Activated CD4-positive, alpha-beta T cell treated with anti-CD3 and anti-CD28 coated beads, Interleukin-2, amount 50 U/mL, for 16 hours (primary cell): Measurements from ENCODE around the gene NHLRC2.

Experiments used
- DNase-seq: peaks from one replicate; pipeline ENCODE4 v3.0.0-alpha.2; 2020

Gene NHLRC2

DNA sequence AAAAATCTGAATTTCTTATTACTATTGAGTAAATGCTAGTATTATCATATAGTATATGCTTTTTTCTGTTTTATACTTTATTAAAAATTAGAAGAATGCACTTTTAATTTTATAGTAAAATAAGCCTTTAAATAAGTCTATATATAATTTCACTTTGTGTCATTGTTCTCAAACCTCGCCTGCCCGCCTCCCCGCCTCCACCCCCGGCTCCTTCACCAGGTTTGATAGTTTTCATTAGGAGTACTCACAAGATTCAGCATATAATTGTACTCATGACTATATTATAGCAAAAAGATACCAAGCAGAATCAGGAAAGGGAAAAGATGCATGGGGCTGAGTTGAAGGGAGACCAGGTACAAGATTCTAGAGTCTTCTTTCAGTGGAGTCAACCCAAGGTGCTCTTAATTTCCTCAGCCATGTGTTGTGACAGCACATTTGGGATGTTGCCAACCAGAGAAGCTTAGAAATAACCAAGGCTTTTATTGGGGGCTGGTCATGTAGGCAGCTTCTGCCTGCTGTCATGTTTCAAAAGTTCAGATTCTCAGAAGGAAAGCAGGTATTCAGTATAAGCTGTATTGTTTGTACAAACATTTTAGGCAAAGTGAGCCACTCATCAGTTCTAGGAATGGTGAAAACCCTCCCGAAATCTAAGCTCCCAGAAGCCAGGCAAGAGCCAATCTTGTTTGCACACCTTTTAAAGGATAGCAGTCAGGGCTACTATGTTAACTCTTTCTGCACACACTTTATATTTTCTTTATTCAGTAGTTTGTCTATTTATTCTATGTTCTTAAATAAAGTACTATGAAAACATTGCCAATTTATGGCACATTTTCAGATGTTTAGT lies 12.3 kb downstream of the NHLRC2 start:
- no peak for DNase-seq

DNA sequence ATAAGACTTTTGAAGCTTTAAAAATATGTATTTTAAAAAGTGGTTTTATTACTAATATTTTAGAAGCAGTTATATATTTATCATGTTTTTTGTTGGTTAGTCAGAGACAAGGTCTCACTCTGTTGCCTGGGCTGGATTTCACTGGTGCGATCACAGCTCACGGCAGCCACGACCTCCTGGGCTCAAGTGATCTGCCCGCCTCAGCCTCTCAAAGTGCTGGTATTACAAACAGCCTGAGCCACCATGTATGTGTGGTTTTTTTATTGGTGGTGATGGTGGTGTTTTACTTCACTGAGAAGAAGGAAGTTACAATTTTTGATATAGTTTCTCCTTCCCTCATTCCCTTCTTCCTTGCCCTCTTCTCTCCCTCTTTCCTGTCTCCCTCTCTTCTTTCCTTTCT lies 13.4 kb downstream of the NHLRC2 start:
- no peak for DNase-seq

DNA sequence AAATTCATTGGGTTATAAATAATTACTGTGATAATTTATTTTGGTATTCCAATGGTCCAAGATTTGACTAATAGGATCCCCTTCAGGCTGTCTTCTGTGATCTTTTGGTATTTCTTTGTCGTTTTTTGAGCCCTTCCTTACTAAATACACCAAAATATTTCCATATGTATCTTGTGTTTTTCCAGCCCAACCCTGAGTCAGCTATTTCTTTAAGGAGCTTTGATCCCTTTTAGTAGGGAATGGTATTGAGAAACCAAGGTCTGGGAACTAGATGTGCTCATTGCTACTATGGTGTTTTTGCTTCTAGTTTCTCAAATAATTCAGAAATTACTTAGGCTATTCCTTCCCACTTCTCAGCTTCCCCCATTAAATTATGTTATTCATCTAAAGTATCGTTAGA lies 15.3 kb downstream of the NHLRC2 start:
- DNase-seq: no peak

DNA sequence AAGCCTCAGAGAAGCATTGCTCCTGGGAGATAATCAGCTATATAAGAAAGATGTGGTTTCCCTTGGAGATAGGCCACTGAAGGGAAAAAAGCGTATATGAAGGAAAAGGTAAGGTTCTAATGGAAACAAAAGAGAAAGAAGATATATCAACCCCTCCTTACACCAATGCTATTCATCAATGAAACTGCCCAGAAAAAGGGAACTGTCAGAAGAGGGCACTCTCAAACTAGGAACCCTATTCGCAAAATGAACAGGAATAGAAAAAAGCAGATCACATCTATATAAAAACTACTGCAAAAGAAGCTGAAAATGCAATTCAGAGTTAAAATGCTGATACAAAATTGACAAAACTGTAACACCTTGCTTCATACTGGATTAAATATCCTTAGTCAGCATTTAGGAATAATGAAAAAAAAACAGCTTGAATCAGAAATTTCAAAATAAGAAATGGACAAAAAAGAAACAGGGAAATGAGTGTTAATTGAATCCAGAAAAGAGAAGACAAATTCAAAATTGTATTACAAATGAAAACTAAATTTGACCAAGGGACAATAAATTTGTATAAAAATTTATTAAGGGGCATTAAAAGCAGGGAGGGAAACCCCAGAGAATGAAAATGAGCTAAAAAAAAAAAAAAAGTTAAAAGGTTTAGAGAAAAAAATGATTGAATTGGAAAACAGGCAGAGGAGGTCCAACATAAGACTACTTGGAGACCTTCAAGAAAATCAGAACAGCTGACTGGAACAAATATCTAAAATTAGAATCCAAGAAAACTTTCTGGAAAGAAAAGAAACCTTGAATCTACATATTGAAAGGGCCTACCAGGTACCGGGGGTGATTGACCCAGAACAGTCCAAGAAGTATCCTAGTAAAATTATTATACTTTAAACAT lies 17.9 kb downstream of the NHLRC2 start:
- DNase-seq: no peak

DNA sequence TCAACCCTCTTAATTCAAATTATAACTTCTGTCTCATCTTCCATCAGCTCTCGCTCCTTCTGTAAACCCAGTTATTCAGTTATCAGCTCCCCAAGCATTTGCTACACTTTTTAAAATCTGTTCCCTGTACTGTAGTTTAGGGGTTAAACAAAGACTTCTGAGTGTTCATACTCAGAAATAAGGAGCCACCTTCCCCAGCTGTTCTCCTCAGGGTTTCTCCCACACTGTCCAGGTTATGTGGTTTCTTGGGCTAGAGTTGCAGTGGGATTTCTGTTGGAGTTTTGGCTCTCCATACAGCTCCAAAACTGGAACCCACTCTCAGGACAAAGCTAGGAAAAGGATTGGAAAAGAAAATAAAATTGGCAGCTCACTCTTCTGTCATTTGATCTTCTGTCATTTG lies 20.8 kb downstream of the NHLRC2 start:
- no peak for DNase-seq

DNA sequence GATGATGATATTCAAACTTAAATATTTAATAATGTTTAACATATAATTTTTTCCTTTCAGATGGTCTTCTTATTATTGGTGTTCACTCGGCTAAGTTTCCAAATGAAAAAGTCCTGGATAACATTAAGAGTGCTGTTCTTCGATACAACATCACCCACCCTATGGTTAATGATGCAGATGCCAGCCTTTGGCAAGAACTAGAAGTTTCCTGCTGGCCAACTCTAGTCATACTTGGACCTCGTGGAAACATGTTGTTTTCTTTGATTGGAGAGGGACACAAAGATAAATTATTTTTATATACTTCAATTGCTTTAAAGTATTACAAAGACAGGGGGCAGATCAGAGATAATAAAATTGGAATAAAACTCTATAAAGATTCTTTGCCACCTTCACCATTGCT lies 22.0 kb downstream of the NHLRC2 start:
- DNase-seq: no peak

DNA sequence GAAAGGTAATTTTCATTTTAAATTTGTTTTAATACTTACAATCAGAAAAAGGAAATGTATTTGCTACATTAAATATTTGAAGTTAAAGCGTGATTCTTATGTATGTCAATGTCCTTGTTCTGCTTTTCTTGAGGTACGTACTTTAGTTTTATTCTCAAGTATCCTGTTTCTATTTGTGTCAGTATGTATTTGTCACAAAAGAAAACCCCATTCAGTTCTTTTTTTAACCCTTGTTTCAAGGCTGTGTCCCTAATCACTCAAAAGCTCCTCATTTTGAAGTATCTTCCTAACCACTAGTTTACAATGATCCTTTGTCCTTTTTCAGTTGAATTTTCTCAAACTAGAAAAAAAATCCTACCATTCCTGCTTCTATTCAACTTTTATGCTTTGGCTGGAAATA lies 25.2 kb downstream of the NHLRC2 start:
- no peak for DNase-seq

DNA sequence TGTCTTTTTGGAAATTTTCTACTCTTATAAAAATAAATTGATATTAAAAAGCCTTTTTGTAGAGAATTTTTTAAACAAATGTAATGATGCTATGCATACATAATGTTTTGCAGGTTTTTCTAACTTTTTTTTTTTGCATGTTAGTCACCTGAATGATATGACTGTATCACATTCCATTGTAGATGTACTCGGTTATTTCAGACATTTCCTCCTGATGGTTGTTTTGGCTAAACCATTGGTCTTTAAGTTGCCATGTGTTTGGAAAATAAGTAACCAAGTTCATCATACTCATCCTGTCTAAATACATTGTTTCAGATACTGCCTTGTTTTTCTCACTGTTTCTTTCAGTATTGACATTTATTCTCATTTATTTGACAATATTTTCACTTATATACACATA lies 25.8 kb downstream of the NHLRC2 start:
- DNase-seq: no peak

DNA sequence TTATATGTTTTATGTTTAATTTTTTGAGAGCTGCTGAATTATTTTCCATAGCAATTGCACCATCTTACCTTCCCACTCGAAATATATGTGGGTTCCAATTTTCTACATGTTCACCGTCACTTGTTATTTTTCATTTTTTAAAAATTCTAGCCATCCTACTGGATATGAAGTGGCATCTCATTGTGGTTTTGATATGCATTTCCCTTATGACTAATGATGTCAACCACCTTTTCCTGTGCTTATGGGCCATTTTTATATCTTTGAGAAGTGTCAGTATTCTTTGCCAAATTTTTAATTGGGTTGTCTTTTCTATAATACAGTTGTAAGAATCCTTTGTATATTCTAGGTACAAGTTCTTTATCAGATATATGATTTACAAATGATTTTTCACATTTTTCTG lies 27.8 kb downstream of the NHLRC2 start:
- DNase-seq: peak; percentile 17

DNA sequence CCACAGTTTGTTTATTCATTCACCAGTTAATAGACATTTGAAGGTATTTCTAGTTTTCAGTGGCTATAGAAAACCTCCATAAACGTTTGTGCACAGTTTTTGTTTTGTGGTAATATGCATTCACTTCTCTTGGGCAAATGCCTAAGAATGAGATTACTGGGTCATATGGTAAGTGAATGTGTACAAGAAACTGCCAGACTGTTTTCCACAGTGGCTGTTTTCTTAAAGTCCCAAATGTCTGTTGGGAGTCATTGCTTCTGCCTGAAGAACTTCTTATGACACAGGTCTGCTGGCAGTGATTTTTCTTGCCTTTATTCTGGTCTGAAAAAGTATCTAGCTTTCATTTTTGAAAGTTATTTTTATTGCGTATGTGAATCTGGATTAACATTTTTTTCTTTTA lies 35.5 kb downstream of the NHLRC2 start:
- DNase-seq: no peak

DNA sequence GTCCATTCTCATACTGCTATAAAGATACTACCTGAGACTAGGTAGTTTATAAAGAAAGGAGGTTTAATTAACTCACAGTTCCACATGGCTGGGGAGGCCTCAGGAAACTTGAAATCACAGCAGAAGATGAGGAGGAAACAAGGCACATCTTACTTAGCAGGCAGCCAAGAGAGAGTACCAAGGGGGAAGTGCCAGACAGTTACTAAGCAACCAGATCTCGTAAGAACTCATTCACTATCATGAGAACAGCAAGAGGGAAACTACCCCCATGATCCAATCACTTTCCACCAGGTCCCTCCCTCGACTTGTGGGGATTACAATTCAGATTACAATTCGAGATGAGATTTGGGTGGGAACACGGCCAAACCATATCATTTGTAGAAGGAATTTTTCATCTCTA lies 36.3 kb downstream of the NHLRC2 start:
- no peak for DNase-seq

DNA sequence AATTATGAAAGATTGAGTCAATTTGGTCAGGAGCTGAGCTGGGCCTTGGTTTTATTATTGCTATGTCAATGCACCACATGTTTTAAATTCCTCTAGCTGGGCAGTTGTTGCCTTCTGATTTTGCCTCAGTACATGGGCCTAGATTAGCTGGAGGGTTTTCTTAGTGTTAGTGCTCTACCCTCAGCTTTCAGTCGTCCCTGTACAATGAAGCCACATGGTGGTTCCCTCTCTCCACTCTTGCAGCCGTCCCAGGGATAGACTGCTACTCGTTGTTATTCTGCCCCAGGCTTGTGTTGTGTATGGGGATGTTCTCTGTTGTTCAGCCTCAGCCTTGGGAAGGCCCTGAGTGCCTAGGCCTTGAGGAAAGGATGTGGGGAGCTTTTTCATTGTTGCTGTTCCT lies 37.0 kb downstream of the NHLRC2 start:
- no peak for DNase-seq

DNA sequence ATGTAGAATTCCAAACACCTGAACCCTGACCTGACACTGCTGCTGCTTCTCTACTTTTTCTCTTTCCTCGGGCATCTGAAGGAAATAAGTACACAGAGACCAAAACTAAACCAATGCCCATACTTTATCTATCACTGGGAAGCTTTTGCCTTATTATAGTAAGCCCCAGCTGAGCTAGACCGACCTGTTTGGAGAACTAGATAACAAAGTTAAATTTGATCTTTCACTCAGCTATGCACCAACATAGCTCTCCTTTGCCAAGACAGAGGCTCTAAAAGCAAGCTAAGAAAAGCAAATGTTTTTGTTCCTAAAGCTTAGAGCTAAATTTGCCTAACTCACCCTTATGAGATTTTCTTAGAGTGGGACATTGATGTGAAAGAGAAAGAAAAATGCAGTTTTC lies 39.1 kb downstream of the NHLRC2 start:
- no peak for DNase-seq

DNA sequence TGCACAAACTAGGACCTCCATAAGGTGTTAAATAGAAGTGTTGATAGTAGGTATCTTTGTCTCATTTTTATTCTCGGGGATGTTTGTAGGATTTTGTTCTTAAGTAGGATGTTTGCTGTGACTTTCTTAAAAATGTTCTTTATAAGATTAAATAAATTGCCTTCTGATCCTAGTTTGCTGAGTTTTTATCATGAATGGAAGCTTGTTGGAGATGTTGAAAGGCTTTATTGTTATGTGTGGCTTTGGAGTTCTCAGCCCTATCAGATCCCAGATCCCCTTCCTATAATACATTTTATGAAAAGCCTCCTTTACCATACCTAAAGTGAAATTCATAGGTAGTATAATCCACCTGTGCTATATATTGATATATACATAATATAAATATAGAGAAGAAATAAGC lies 40.1 kb downstream of the NHLRC2 start:
- DNase-seq: no peak

DNA sequence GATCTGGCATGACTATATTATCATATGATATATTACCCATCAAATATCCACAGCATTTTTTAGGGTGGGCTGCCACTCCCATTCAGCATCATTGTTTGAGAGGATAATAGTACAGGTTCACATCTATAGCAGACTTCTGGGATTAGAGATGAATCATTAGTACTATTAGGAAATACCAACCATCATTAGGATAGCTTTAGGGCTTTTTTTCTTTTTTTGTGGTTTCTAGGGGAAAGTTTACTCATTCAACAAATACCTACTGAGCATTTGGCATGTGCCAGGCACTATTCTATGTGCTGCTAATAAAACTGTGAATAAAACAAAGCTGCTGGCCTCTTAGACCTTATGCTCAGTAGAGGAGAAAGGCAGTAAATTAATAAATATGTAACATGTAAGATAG lies 40.6 kb downstream of the NHLRC2 start:
- no peak for DNase-seq

DNA sequence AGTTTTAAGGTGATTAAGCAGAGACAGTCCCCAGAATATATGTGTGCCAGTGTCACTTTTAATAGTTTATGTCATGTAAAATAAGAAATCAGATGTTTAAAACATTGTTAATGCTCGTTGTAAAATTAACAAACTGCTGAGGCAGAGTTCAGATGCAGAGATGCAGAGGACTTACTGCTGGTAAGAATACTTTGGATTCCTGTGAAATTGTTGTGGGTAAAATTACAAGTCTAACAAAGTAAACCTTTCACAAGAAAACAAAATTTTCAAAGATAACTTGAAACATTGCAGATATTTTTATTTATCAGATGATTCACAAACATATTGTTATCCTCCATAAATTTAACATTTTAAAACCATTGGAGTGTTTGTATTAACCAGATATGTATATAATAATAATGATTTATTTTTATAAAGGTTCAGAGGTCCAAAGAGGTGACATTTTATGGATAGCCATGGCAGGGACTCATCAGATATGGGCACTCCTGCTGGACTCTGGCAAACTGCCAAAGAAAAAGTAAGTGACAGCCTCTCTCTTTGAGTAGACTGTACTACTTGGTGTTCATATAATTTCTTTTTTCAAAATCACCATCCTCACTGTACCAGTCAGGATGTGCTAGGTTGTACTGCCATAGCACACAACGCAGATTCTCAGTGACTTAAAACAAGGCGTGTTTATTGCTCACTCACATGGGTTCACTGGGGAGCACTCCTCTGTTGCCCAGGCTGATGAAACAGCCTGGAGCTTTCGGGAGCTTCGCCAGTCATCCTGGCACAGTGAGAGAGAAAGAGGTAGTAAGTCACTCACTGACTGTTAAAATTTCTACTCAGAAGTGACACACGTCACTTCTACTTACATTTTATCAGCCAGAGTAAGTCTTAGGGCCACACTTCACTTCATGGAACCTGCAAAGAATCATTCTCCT lies 43.5 kb downstream of the NHLRC2 start:
- no peak for DNase-seq

DNA sequence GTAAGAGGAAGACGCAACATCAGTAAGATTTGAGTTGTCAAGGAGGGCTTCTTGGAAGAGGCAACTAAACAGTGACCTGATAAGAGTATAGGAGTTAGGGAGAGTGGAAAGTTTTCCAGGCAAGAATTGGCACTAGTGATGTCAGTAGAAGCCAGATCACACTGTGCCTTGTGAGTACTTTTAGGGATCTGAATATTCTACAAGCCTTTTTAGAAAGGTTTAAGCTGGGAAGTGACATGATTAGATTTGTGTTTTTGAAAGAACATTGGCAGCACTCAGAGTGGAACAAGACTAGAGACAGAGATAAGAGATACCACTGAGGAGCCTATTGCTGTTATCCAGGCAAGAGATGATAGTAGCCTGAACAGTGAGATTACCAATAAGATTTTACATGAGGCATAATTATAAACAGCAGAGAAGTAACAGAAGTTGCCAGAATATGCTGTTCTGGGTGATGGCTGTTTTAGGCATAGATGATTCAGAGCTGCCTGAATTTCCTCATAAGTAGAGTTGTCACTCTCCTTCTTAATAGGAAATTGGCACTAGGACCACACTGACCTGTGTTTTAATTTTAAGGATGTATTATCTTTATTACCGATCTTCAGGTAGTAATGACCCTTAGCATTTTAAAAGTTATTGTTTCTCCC lies 45.6 kb downstream of the NHLRC2 start:
- DNase-seq: no peak

DNA sequence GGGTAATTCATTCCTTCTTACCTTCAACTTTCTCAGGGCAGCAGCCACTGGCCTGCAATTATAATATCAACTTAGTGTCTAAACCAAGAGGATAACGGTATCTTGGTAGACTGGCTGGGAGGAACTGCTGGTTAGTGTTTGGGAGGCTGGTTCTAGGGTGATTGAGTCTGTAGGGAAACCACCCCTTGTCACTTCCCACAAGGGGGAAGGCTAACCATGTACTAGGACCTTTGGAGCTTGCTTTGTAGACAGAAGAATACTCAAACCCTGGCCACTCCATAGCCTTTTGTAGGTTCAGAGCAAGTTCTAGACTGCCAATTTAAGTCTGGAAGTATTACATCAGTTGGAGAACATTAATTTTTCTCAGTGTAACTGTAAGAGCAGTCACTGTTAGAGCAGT lies 51.3 kb downstream of the NHLRC2 start:
- no peak for DNase-seq

DNA sequence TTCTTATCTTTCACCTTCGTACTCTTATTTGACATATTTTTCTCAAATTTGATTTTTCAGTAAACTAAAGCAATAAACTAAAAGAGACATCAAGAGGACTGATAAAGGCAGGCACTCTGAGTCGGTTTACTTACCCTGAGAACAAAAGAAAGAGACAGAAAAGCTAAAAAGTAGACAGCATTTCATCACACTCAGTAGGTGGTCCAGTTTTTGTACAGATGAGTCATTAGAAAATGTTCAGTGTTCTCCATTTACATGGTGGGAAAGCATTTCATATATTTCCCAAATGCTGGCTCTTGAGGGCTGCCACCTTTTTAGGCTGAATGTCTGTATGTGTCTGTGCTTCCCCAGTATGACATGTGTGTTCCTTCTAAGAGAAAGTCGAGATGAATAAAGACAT lies 52.7 kb downstream of the NHLRC2 start:
- no peak for DNase-seq

DNA sequence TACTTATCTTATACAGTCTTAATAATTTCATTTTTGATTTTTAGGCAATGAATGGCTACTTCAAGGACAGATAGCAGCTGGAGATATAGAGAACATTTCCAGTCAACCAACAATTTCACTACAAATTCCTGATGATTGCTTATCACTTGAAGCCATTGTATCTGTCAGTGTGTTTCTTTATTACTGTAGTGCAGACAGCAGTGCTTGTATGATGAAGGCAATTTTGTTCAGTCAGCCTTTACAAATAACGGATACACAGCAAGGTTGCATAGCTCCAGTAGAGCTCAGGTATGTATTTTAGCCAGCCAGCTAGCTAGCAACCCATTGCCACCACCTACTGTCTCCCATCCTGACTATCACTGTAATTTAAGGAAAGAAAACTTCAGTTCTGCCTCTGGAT lies 53.8 kb downstream of the NHLRC2 start:
- no peak for DNase-seq

DNA sequence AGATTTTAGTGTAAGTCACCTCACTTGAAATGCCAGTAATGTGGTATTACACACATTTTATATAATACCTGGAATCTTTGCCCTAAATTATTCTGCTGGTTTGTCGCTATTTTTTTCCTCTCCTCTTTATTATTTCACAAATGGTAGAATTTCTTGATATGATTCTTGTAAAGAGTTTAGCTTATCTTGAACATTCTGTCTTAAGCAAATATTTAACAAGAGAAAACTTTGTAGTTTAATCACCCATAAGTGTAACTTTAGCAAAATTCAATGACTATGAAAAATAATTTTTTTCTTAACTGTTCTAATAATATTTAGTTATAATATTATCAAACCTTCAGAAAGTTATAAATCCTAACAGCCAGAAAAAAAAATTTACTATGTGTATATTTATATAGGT lies 56.7 kb downstream of the NHLRC2 start:
- no peak for DNase-seq

DNA sequence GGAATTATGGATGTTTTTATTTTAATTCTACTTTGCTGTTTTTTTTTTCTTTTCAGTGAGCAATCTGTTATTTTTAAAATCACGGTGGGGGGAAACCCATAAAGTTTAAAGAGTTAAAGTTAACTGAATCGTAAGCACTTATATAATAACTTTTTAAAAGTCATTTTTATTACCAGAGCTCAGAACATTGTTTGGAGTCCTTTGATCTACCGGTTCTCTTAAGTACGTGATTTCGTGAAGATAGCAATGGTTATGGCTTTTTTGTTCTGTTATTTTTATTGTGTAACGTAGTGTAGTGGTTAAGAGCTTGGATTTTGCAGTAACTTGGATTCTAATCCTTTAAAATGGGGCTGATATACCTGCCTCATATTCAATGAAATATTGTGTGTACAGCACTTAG lies 57.4 kb downstream of the NHLRC2 start:
- no peak for DNase-seq

DNA sequence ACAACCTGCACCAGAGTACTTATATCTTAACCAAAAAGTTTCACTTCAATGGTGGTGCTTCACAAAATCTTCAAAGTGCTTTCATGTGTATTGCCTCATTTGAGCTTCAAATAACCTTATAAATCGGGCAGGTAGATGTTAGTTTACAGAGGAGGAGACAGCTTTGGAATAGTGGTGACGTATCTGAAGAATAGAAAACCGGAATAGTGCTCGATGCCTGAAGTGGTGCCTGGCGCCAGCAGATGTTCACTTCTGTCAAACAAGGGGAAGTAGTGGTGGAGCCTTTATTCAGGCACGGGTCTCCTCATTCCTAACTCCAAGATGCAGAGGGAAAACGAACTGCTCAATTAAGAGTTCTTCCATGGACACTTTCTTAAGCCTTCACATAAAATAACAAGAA lies 58.1 kb downstream of the NHLRC2 start:
- DNase-seq: no peak
